Small intestine (tissue), 4 donors: ENCODE measurements around the gene CLNS1A. TPM values are rescaled to one million over a fixed set of nuclear protein-coding genes. Genes with fewer than 3 reads are reported as not detected.

Experiments
- polyA plus RNA-seq, 4 donors: library from polyadenylated mRNA; stranded (reverse) in 3 of 4; unstranded in 1 of 4; fragments of 200-250 nt in 3 of 4; fragments of 120-200 nt in 1 of 4; gene quantifications; one replicate each; pipeline versions ENCODE4 v1.2.1 to v1.2.3, GENCODE V29; 2013
- donor health status: healthy with polysubstance abuse.
- donor health status: Bipolar disorder and iron deficiency.
- donor health status: healthy.

Gene CLNS1A
- polyA plus RNA-seq, 4 donors, result 64.6 to 188 (median 90.9) TPM

Other genes with a start within 250 kb of the CLNS1A start
- gene PAK1, start 163.7 kb downstream of the CLNS1A start, polyA plus RNA-seq, result 10 to 100 TPM; 35.0 to 64.0 (median 55.2) TPM
- gene AQP11, start 47.8 kb downstream of the CLNS1A start, polyA plus RNA-seq, result 10 to 100 TPM in 3 of 4 donors, 1 to 10 TPM in 1; 9.8 to 23.5 (median 16.4) TPM
- gene RSF1, start 182.9 kb upstream of the CLNS1A start, polyA plus RNA-seq, result 10 to 100 TPM in 3 of 4 donors, 1 to 10 TPM in 1; 9.8 to 28.5 (median 12.1) TPM
- 100 to 1,000 TPM in 1 of 4 donors, 10 to 100 TPM in 3; 29.5 to 106 (median 63.8) TPM for gene AAMDC, start 183.3 kb upstream of the CLNS1A start, polyA plus RNA-seq